ENCODE data around the gene HPS4. TPM values are rescaled to one million over a fixed set of nuclear protein-coding genes. Genes with fewer than 3 reads are reported as not detected.

The HPS4 gene
- total and polyA plus RNA-seq, 4 experiments from 2014 or later: 7.9 to 59.7 (median 36.9) TPM

GRCh38 chr22:26474682-26475081 is 8.9 kb downstream of the HPS4 start:
- Mint-ChIP-seq H3K27ac (no peak overlapping the region), H3K36me3 (peaks cover 64 to 77% of the 10 kb centered on the region in 2 donors), H3K4me3 (no peak overlapping the region), H3K4me1 (peaks cover 19 to 22% (median 22%) of the 10 kb centered on the region in 4 donors), H3K27me3 (no peaks in the 10 kb centered on the region), H3K9me3 (no peaks in the 10 kb centered on the region)
- no peak overlapping the region for H3K4me3 ChIP-seq (ENCODE audit: low read length in 2 of 2)
- no peak overlapping the region for H3K27ac ChIP-seq (ENCODE audit: low read depth, low read length)
- ChIA-PET POLR2A (ENCODE audit: partially characterized antibody) (no interaction called here), CTCF (ENCODE audit: partially characterized antibody) (no interaction called here)
- H3K9me3 ChIP-seq (ENCODE audit: control insufficient read depth in 1 of 2, low read length in 2 of 2): no peaks in the 10 kb centered on the region
- peaks cover 11% of the 10 kb centered on the region for H3K4me1 ChIP-seq (ENCODE audit: insufficient read depth, low read length)
- peaks cover 50% of the 10 kb centered on the region for H3K36me3 ChIP-seq (ENCODE audit: insufficient read depth, low read length)
- DNase-seq: no peak
- no peaks in the 10 kb centered on the region for H3K27me3 ChIP-seq (ENCODE audit: insufficient read depth, low read length)
- intact Hi-C loops (cut with micrococcal nuclease): no loop called here

- DNase-seq: no peak
- H3K27ac ChIP-seq (ENCODE audit: low read depth, low read length): no peak overlapping the region
- H3K27me3 ChIP-seq (ENCODE audit: insufficient read depth, low read length): no peaks in the 10 kb centered on the region
- Mint-ChIP-seq H3K36me3 (peaks cover 68 to 77% of the 10 kb centered on the region in 2 donors), H3K4me3 (no peak overlapping the region), H3K9me3 (no peaks in the 10 kb centered on the region), H3K27me3 (no peaks in the 10 kb centered on the region), H3K27ac (no peak overlapping the region), H3K4me1 (peaks cover 0 to 4% (median 0%) of the 10 kb centered on the region in 4 donors)
- H3K4me3 ChIP-seq (ENCODE audit: low read length in 2 of 2): no peak overlapping the region
- CTCF ChIA-PET (ENCODE audit: partially characterized antibody): no interaction called here
- H3K9me3 ChIP-seq (ENCODE audit: control insufficient read depth in 1 of 2, low read length in 2 of 2): no peaks in the 10 kb centered on the region
- peaks cover 56% of the 10 kb centered on the region for H3K36me3 ChIP-seq (ENCODE audit: insufficient read depth, low read length)
- POLR2A ChIA-PET (ENCODE audit: partially characterized antibody): interaction anchor here (2.1 kb wide), 1 partner anchor 12 kb away, joined by 7 read pairs; the partner anchor contains the start of genes HPS4 and SRRD
- H3K4me1 ChIP-seq (ENCODE audit: insufficient read depth, low read length): no peaks in the 10 kb centered on the region
- intact Hi-C loops (cut with micrococcal nuclease): no loop called here
Observed at GRCh38 chr22:26471522-26471921, 12.1 kb downstream of the HPS4 start.

GRCh38 chr22:26470807-26471206 is 12.8 kb downstream of the HPS4 start:
- H3K27ac ChIP-seq (ENCODE audit: low read depth, low read length): no peak overlapping the region
- H3K4me3 ChIP-seq (ENCODE audit: low read length in 2 of 2): no peak overlapping the region
- intact Hi-C loops (cut with micrococcal nuclease): no loop called here
- ChIA-PET CTCF (ENCODE audit: partially characterized antibody) (no interaction called here), POLR2A (ENCODE audit: partially characterized antibody) (interaction anchor here (0.8 to 2.1 kb wide), 2 partner anchors 11 to 13 kb away, joined by 3 to 7 read pairs; partner anchors contain the start of genes HPS4 and SRRD)
- DNase-seq: no peak
- no peaks in the 10 kb centered on the region for H3K27me3 Mint-ChIP-seq
- no peaks in the 10 kb centered on the region for H3K4me1 ChIP-seq (ENCODE audit: insufficient read depth, low read length)
- no peak overlapping the region for H3K4me3 Mint-ChIP-seq
- H3K27me3 ChIP-seq (ENCODE audit: insufficient read depth, low read length): no peaks in the 10 kb centered on the region
- no peaks in the 10 kb centered on the region for H3K9me3 ChIP-seq (ENCODE audit: control insufficient read depth in 1 of 2, low read length in 2 of 2)
- H3K9me3 Mint-ChIP-seq: no peaks in the 10 kb centered on the region
- peak overlapping the region in 1 of 7 donors; percentile 31 for H3K27ac Mint-ChIP-seq
- H3K36me3 ChIP-seq (ENCODE audit: insufficient read depth, low read length): peaks cover 62% of the 10 kb centered on the region
- peaks cover 72 to 82% of the 10 kb centered on the region in 2 donors for H3K36me3 Mint-ChIP-seq
- peaks cover 0 to 4% (median 0%) of the 10 kb centered on the region in 4 donors for H3K4me1 Mint-ChIP-seq

- intact Hi-C loops (cut with micrococcal nuclease): no loop called here
- no peaks in the 10 kb centered on the region for H3K9me3 Mint-ChIP-seq
- ChIA-PET POLR2A (ENCODE audit: partially characterized antibody) (no interaction called here), CTCF (ENCODE audit: partially characterized antibody) (no interaction called here)
- DNase-seq: no peak
- Histone ChIP-seq H3K4me3 (ENCODE audit: low read length in 2 of 2) (no peak overlapping the region), H3K36me3 (ENCODE audit: insufficient read depth, low read length) (peaks cover 73% of the 10 kb centered on the region), H3K27ac (ENCODE audit: low read depth, low read length) (no peak overlapping the region), H3K4me1 (ENCODE audit: insufficient read depth, low read length) (no peaks in the 10 kb centered on the region), H3K27me3 (ENCODE audit: insufficient read depth, low read length) (no peaks in the 10 kb centered on the region), H3K9me3 (ENCODE audit: control insufficient read depth in 1 of 2, low read length in 2 of 2) (no peaks in the 10 kb centered on the region)
- H3K4me3 Mint-ChIP-seq: no peak overlapping the region
- no peaks in the 10 kb centered on the region for H3K27me3 Mint-ChIP-seq
- no peak overlapping the region for H3K27ac Mint-ChIP-seq
- no peaks in the 10 kb centered on the region for H3K4me1 Mint-ChIP-seq
- H3K36me3 Mint-ChIP-seq: peaks cover 65 to 83% of the 10 kb centered on the region in 2 donors
Observed at GRCh38 chr22:26466196-26466595, 17.4 kb downstream of the HPS4 start.

- H3K9me3 ChIP-seq (ENCODE audit: control insufficient read depth in 1 of 2, low read length in 2 of 2): no peaks in the 10 kb centered on the region
- no peaks in the 10 kb centered on the region for H3K27me3 Mint-ChIP-seq
- peaks cover 0 to 5% (median 0%) of the 10 kb centered on the region in 4 donors for H3K4me1 Mint-ChIP-seq
- no peaks in the 10 kb centered on the region for H3K27me3 ChIP-seq (ENCODE audit: insufficient read depth, low read length)
- H3K27ac Mint-ChIP-seq: peak overlapping the region in 1 of 7 donors; percentile 17
- CTCF ChIA-PET (ENCODE audit: partially characterized antibody): interaction anchor here (0.8 to 4.9 kb wide), 2 partner anchors 68 to 99 kb away, joined by 3 to 51 read pairs; no protein-coding TSS in a partner anchor
- H3K4me3 ChIP-seq (ENCODE audit: low read length in 2 of 2): no peak overlapping the region
- intact Hi-C loops (cut with micrococcal nuclease): no loop called here
- H3K36me3 ChIP-seq (ENCODE audit: insufficient read depth, low read length): peaks cover 66% of the 10 kb centered on the region
- H3K4me3 Mint-ChIP-seq: no peak overlapping the region
- no peaks in the 10 kb centered on the region for H3K9me3 Mint-ChIP-seq
- no peak overlapping the region for H3K27ac ChIP-seq (ENCODE audit: low read depth, low read length)
- DNase-seq: no peak
- peaks cover 58 to 83% of the 10 kb centered on the region in 2 donors for H3K36me3 Mint-ChIP-seq
- POLR2A ChIA-PET (ENCODE audit: partially characterized antibody): no interaction called here
- no peaks in the 10 kb centered on the region for H3K4me1 ChIP-seq (ENCODE audit: insufficient read depth, low read length)
Observed at GRCh38 chr22:26464312-26464711, 19.3 kb downstream of the HPS4 start.

- H3K27ac Mint-ChIP-seq: no peak overlapping the region
Observed at GRCh38 chr22:26463688-26464087, 19.9 kb downstream of the HPS4 start.

GRCh38 chr22:26463101-26463661 is 20.4 kb downstream of the HPS4 start:
- Histone ChIP-seq H3K27ac (ENCODE audit: low read depth, low read length) (no peak overlapping the region), H3K9me3 (ENCODE audit: control insufficient read depth in 1 of 2, low read length in 2 of 2) (no peaks in the 10 kb centered on the region), H3K4me3 (ENCODE audit: low read length in 2 of 2) (no peak overlapping the region), H3K27me3 (ENCODE audit: insufficient read depth, low read length) (no peaks in the 10 kb centered on the region), H3K4me1 (ENCODE audit: insufficient read depth, low read length) (no peaks in the 10 kb centered on the region), H3K36me3 (ENCODE audit: insufficient read depth, low read length) (peaks cover 56% of the 10 kb centered on the region)
- ChIA-PET CTCF (ENCODE audit: partially characterized antibody) (interaction anchor here (0.9 to 5.1 kb wide), 6 partner anchors 10 to 98 kb away, joined by 3 to 79 read pairs (median 4); no protein-coding TSS in a partner anchor), POLR2A (ENCODE audit: partially characterized antibody) (no interaction called here)
- Mint-ChIP-seq H3K27me3 (no peaks in the 10 kb centered on the region), H3K9me3 (no peaks in the 10 kb centered on the region), H3K36me3 (peaks cover 50 to 76% of the 10 kb centered on the region in 2 donors), H3K27ac (no peak overlapping the region), H3K4me1 (peaks cover 0 to 5% (median 0%) of the 10 kb centered on the region in 4 donors), H3K4me3 (no peak overlapping the region)
- intact Hi-C loops (cut with micrococcal nuclease): no loop called here
- DNase-seq: no peak

More at GRCh38 chr22:26463688-26464087, 19.9 kb downstream of the HPS4 start:
- Histone ChIP-seq H3K27me3 (ENCODE audit: insufficient read depth, low read length) (no peaks in the 10 kb centered on the region), H3K36me3 (ENCODE audit: insufficient read depth, low read length) (peaks cover 59% of the 10 kb centered on the region), H3K9me3 (ENCODE audit: control insufficient read depth in 1 of 2, low read length in 2 of 2) (no peaks in the 10 kb centered on the region), H3K4me3 (ENCODE audit: low read length in 2 of 2) (no peak overlapping the region), H3K4me1 (ENCODE audit: insufficient read depth, low read length) (no peaks in the 10 kb centered on the region), H3K27ac (ENCODE audit: low read depth, low read length) (no peak overlapping the region)
- H3K4me3 Mint-ChIP-seq: no peak overlapping the region
- DNase-seq: no peak
- ChIA-PET POLR2A (ENCODE audit: partially characterized antibody) (no interaction called here), CTCF (ENCODE audit: partially characterized antibody) (interaction anchor here (0.9 to 5.1 kb wide), 4 partner anchors 11 to 99 kb away, joined by 4 to 79 read pairs (median 28); no protein-coding TSS in a partner anchor)
- peaks cover 0 to 5% (median 0%) of the 10 kb centered on the region in 4 donors for H3K4me1 Mint-ChIP-seq
- intact Hi-C loops (cut with micrococcal nuclease): no loop called here
- H3K9me3 Mint-ChIP-seq: no peaks in the 10 kb centered on the region
- no peaks in the 10 kb centered on the region for H3K27me3 Mint-ChIP-seq
- peaks cover 55 to 78% of the 10 kb centered on the region in 2 donors for H3K36me3 Mint-ChIP-seq
